GM12874 (cell line): Measurements from ENCODE around the gene PLEK.

ENCODE experiments used
- TF ChIP-seq, protein P1 (sequence below): IDR thresholded peaks from 2 replicates; pipeline ENCODE4 v1.5.1; 2011; ENCODE audit warnings: low read depth, mild to moderate bottlenecking, control low read depth, low read length, moderate library complexity; ENCODE audit not compliant: insufficient read depth

The PLEK gene

DNA sequence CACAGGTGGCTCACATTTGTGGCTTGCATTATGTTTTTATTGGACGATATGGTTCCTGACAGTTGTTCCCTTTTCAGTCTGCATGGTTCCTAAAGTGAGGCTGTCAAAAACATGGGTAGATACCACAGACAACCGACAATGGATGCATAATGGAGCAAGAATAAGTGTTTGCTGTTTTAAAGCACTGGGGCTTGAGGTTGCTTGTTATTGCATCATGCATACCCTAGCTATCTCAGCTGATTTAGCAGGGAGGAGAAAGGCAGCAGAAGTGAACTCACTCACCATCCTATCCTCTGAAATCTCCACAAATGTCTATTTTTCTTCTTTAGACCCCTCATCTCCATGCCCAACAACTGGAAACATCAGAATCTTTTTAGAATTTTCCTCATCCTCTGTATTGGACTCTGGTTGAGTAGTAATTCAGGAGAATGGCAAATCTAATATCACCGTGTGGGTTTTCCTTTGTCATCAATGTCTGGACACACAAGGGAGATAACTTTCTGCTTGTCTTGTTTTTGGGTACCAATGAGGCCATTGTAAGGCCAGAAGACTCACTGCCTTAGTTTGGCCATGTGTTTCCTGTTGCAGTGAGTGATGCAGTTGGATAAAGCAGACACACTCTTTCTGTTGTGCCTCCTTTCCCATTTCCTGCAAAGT is 55.3 kb downstream of the PLEK start:
- TF ChIP-seq, protein P1, sequence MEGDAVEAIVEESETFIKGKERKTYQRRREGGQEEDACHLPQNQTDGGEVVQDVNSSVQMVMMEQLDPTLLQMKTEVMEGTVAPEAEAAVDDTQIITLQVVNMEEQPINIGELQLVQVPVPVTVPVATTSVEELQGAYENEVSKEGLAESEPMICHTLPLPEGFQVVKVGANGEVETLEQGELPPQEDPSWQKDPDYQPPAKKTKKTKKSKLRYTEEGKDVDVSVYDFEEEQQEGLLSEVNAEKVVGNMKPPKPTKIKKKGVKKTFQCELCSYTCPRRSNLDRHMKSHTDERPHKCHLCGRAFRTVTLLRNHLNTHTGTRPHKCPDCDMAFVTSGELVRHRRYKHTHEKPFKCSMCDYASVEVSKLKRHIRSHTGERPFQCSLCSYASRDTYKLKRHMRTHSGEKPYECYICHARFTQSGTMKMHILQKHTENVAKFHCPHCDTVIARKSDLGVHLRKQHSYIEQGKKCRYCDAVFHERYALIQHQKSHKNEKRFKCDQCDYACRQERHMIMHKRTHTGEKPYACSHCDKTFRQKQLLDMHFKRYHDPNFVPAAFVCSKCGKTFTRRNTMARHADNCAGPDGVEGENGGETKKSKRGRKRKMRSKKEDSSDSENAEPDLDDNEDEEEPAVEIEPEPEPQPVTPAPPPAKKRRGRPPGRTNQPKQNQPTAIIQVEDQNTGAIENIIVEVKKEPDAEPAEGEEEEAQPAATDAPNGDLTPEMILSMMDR = no peak

DNA sequence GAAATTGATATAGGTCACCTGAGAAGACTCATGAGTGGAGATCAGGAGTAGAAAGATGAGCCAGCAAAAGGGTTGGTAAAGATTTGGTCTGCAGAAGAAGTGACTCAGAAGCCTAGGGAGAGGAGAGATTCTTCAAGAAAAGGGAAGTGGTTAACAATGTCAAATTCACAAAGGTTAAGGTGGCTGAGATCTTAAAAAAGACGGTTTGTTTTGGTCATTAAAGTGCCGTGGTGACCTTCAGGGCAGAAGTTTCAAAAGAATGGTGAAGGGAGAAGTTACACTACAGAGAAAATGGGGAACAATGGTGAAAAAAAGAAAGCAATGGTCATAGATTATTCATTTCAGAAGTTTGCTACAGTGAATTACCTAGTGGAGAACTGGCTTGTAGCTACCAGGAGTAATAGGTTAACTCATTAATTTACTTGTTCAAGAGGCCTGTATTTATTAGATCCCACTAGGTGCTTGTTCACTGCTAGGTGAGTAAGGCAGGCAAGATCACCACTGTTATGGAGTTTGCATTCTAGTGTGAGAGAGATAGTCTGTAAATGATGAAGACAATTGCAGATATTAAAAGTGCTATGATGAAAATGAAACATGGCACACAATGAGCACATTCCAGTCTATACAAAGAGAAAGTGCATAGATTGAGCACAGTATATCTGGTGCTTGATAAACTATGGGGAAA is 59.0 kb downstream of the PLEK start:
- TF ChIP-seq, protein P1 = no peak

DNA sequence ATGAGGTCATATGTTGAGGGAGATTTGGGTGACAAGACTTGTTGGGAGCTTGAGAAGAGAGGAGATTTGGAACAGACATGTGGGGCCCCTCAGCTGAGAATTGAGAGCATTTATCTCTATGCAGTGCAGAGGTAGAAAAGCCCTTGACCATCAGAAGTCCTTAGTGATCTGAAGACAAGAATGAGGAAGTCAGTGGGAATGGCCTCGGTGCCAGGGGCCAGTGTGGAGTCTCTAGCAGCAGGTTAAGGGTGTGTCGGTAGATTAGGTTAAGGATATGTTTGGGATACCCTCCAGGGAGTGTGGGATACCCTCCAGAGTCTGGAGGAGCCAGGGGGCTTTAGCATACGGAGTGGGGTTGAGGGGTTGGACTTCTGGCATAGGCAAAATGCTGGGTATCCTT is 60.4 kb downstream of the PLEK start:
- TF ChIP-seq, protein P1 = no peak

DNA sequence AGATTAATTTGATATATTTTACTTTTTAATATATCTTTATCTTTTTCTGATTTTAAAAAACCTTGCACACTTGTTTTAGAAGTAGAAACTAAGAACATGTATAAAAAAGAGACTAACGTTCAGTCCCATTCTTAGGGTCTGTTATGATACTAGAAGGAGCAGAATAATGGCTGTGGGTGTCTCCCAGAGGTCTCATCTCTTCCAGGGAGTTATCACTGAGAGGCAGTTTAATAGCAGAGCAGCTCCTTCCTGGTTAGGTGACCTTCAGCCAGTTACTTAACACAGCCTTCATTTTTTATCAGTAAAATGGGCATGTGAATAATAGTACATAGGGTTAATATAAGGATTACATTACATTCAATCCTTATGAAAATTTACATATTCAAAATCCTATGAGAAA is 61.4 kb downstream of the PLEK start:
- TF ChIP-seq, protein P1 = no peak

DNA sequence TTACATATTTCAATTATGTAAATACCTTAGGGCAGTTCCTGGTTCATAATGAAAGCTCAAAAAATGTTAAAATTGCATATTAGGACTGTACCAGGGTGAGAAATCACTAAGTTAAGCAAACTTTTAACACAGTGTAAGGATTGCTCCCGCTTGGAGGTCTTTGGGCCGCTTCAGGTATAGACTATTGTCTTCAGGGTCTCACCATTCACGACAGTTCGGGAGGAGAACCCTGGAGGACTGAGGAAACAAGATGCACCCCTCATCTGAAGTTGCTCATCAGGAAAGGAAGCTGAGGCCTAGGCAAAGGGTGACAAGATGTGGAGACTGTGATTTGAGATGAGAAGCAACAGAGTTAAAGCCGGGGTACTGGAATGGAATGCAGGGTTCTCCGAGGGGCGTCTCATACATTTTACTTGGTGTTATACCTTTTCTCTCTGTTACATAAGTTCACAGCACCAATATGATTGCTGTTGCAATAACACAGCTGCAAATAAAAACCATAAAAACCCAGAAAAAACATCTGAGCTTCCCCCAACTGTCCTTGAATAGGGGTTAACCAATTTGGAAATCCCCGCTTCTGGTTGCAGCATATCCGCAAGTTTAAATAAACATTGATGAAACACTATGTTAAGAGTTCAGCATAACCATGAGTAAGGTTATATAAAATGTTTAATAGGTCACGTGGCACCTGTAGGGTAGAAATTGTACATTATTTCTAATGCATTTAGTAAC is 61.9 kb downstream of the PLEK start:
- TF ChIP-seq, protein P1 = no peak

DNA sequence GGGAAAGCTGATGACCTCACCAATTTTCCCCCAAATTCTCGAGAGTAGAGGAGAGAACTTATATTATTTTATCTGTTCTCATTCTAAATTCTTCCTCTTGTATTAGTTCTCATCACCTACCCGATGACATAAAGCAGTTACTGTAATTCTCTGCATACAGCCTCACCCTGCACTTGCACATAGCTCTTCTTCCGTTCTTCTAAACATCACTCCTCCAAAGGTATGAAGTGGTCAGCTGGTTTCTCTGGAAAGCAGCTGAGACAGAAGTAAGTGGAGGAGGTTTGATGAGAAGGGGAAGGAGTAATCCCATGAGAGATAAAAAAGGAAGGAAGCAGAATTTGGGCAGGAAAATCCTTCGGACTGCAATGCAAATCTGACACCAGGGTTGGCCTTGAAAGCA is 63.0 kb downstream of the PLEK start:
- TF ChIP-seq, protein P1 = no peak

DNA sequence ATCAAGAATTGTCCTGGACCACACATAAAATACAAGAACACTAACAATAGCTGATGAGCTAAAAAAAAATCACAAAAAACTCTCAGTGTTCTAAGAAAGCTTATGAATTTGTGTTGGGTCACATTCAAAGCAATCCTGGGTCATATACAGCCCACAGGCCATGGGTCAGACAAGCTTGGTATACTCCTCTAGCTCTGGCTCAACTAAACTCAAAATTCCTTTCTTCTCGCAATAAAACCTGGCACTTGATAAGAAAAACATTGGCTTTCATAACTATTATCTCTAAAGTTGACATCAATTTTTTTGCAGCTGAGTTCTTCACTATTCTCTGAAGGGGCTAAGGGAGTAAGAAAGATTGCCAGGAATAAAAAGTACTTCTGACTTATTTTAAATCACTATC is 63.7 kb downstream of the PLEK start:
- TF ChIP-seq, protein P1 = no peak
